NT2/D1 (cell line): ENCODE data around the gene PERCC1.

ENCODE experiments used
- DNase-seq: peaks from one replicate; pipeline ENCODE4 v3.0.0-alpha.2; 2011; ENCODE audit warnings: low read depth, low spot score
- H3K27me3 ChIP-seq: 2 replicates; pipeline ENCODE4 v1.6.0; 2011; ENCODE audit warnings: mild to moderate bottlenecking; ENCODE audit not compliant: insufficient read length, insufficient read depth
- H3K36me3 ChIP-seq: 2 replicates; pipeline ENCODE4 v1.6.1; 2011; ENCODE audit warnings: mild to moderate bottlenecking, low read length, mixed read lengths; ENCODE audit not compliant: insufficient read depth, insufficient read length
- H3K4me1 ChIP-seq: 2 replicates; pipeline ENCODE4 v1.5.1; 2011; ENCODE audit not compliant: insufficient read depth, insufficient read length
- H3K4me3 ChIP-seq: 2 replicates; pipeline ENCODE4 v1.5.1; 2011; ENCODE audit warnings: low read depth; ENCODE audit not compliant: insufficient read length
- H3K9ac ChIP-seq: 2 replicates; pipeline ENCODE4 v1.6.0; 2011; ENCODE audit warnings: low read depth; ENCODE audit not compliant: insufficient read length
- H3K9me3 ChIP-seq: 2 replicates; pipeline ENCODE4 v1.5.1; 2011; ENCODE audit warnings: mild to moderate bottlenecking, low read length; ENCODE audit not compliant: insufficient read depth
- SUZ12 ChIP-seq: IDR thresholded peaks from 2 replicates; pipeline ENCODE4 v1.6.1; 2011; ENCODE audit not compliant: insufficient read length, insufficient read depth; ENCODE audit errors: extremely low read depth
- YY1 ChIP-seq: IDR thresholded peaks from 2 replicates; pipeline ENCODE4 v1.6.1; 2011; ENCODE audit not compliant: insufficient read length, insufficient read depth
- ZNF274 ChIP-seq: IDR thresholded peaks from 2 replicates; pipeline ENCODE4 v1.6.1; 2011; ENCODE audit warnings: mild to moderate bottlenecking, low read depth, low read length

The PERCC1 gene

DNA sequence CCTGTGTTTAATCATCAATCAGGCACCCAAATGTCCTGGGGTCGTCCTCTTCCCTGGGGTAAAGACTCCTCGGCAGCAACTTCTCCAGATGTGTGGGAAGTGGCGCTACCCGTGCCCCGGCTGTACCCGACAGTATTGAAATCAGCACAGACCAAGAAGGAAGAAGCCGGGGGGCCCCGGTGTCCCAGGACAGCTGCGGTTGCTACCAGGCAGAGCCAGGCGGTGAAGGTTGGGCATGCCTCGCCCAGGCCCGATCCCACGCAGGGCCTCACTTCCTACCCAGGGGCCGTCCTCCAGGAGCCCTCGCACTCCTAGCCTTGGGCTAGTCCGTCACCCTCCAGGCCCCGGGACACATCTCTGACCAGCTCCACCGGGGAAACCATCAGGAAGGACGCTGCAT lies 22.4 kb downstream of the PERCC1 start:
- peaks cover 86% of the 10 kb centered on the region for H3K36me3 ChIP-seq
- no peak for TF ChIP-seq YY1
- TF ChIP-seq SUZ12 = no peak
- no peak for TF ChIP-seq ZNF274
- no peak overlapping the region for H3K9ac ChIP-seq
- no peak for DNase-seq
- no peaks in the 10 kb centered on the region for H3K27me3 ChIP-seq
- H3K4me1 ChIP-seq = no peaks in the 10 kb centered on the region
- no peak overlapping the region for H3K4me3 ChIP-seq
- no peaks in the 10 kb centered on the region for H3K9me3 ChIP-seq

GRCh38 chr16:1454561-1454960 lies 23.7 kb downstream of the PERCC1 start:
- peaks cover 82% of the 10 kb centered on the region for H3K36me3 ChIP-seq
- H3K4me3 ChIP-seq = no peak overlapping the region
- TF ChIP-seq SUZ12 (no peak), ZNF274 (no peak), YY1 (no peak)
- no peak overlapping the region for H3K9ac ChIP-seq
- H3K9me3 ChIP-seq = no peaks in the 10 kb centered on the region
- no peaks in the 10 kb centered on the region for H3K27me3 ChIP-seq
- no peak for DNase-seq
- no peaks in the 10 kb centered on the region for H3K4me1 ChIP-seq

- no peak overlapping the region for H3K4me3 ChIP-seq
- H3K4me1 ChIP-seq = no peaks in the 10 kb centered on the region
- TF ChIP-seq YY1 = no peak
- TF ChIP-seq SUZ12 = no peak
- TF ChIP-seq ZNF274 = no peak
- H3K9me3 ChIP-seq = no peaks in the 10 kb centered on the region
- no peak overlapping the region for H3K9ac ChIP-seq
- no peak for DNase-seq
- no peaks in the 10 kb centered on the region for H3K27me3 ChIP-seq
- H3K36me3 ChIP-seq = peaks cover 82% of the 10 kb centered on the region
These were observed 24.6 kb downstream of the PERCC1 start for GRCh38 chr16:1455190-1456171.

DNA sequence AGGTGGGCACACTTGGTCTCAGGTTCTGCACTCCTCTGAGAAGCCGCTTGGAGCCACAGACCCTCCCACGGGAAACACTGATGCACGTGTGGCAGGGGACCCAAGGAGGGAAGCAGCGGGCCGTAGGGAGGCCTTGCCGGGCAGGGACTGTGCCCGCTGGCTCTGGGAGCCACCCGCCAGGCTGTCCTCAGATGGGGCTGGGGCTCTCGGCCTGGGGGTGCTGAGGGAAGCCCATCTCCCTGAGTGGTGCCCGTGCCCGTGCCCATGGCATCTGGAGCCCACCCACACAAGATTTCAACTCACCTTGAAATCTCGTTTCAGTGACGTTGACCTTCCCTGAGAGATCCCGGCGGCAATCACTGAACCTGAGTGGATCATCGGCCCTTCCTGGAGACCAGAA lies 26.1 kb downstream of the PERCC1 start:
- no peaks in the 10 kb centered on the region for H3K27me3 ChIP-seq
- H3K9me3 ChIP-seq = no peaks in the 10 kb centered on the region
- H3K4me1 ChIP-seq = no peaks in the 10 kb centered on the region
- no peak overlapping the region for H3K4me3 ChIP-seq
- H3K9ac ChIP-seq = no peak overlapping the region
- TF ChIP-seq YY1 (no peak), SUZ12 (no peak), ZNF274 (no peak)
- peaks cover 79% of the 10 kb centered on the region for H3K36me3 ChIP-seq
- no peak for DNase-seq

GRCh38 chr16:1457489-1458245 lies 26.8 kb downstream of the PERCC1 start:
- TF ChIP-seq ZNF274 (no peak), SUZ12 (no peak), YY1 (no peak)
- Histone ChIP-seq H3K4me3 (no peak overlapping the region), H3K9me3 (no peaks in the 10 kb centered on the region), H3K9ac (no peak overlapping the region), H3K27me3 (no peaks in the 10 kb centered on the region), H3K36me3 (peaks cover 72% of the 10 kb centered on the region), H3K4me1 (no peaks in the 10 kb centered on the region)
- DNase-seq = no peak

GRCh38 chr16:1458336-1458976 lies 27.6 kb downstream of the PERCC1 start:
- TF ChIP-seq SUZ12 = no peak
- no peak for TF ChIP-seq ZNF274
- no peak for TF ChIP-seq YY1
- H3K27me3 ChIP-seq = no peaks in the 10 kb centered on the region
- H3K36me3 ChIP-seq = peaks cover 68% of the 10 kb centered on the region
- DNase-seq = no peak
- H3K9me3 ChIP-seq = no peaks in the 10 kb centered on the region
- no peaks in the 10 kb centered on the region for H3K4me1 ChIP-seq
- H3K9ac ChIP-seq = no peak overlapping the region
- H3K4me3 ChIP-seq = no peak overlapping the region

DNA sequence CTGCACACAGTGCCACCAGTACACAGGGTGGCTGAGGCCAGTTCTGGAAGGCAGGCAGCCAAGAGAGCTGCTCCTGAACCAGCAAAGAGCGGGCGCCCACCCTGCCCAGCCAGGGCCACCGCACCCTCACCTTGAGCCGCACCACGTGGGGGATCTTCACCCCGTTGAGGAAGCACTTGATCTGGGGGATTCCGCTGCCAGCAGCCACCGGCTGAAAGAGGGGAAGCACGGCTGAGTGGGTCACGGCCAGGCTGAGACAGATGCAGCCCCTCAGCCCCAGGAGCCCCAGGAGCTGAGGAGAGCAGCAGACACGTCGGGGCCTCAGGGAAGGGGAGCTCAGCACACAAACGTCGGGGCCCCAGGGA lies 28.1 kb downstream of the PERCC1 start:
- no peaks in the 10 kb centered on the region for H3K4me1 ChIP-seq
- no peak overlapping the region for H3K4me3 ChIP-seq
- H3K9me3 ChIP-seq = no peaks in the 10 kb centered on the region
- H3K9ac ChIP-seq = no peak overlapping the region
- H3K36me3 ChIP-seq = peaks cover 63% of the 10 kb centered on the region
- H3K27me3 ChIP-seq = no peaks in the 10 kb centered on the region
- no peak for DNase-seq
- TF ChIP-seq YY1 (no peak), SUZ12 (no peak), ZNF274 (no peak)
